A673 (cell line): ENCODE data around the gene STARD5. TPM values are rescaled to one million over a fixed set of nuclear protein-coding genes. Genes with fewer than 3 reads are reported as not detected.

Experiments used
- BruUV-seq: library from RNA; stranded (reverse); fragments of 400-500 nt; replicated peaks from 2 replicates; lab custom pipeline; 2021; lab: Mats Ljungman, UMichigan
- CTCF ChIA-PET: fragments of 300-600 bp; sonication (Branson Sonifier 250); formaldehyde crosslinking; loops from one replicate; lab custom pipeline; 2022; ENCODE audit warnings: antibody characterized with exemption; lab: Charles Lee
- POLR2A ChIA-PET: fragments of 300-600 bp; sonication (Branson Sonifier 250); formaldehyde crosslinking; loops from one replicate; lab custom pipeline; 2022; ENCODE audit warnings: antibody characterized with exemption; ENCODE audit not compliant: low non-redundant PET; lab: Charles Lee
- DNase-seq: peaks from one replicate; pipeline ENCODE4 v3.0.0-alpha.2; 2015; ENCODE audit warnings: low spot score
- H3K27ac ChIP-seq: fragments of 200-600 bp; sonication (generic); 2 replicates; pipeline ENCODE4 v1.5.1; 2016; ENCODE audit warnings: mixed run types, low read depth, mild to moderate bottlenecking, mixed read lengths, antibody characterized with exemption, low read length; ENCODE audit not compliant: poor library complexity, severe bottlenecking
- H3K27me3 ChIP-seq: fragments of 200-600 bp; sonication (generic); replicated peaks from 2 replicates; pipeline ENCODE4 v1.6.1; 2017; ENCODE audit warnings: mixed run types, low read depth, mild to moderate bottlenecking, mixed read lengths, antibody characterized with exemption, low read length; ENCODE audit not compliant: insufficient read depth, poor library complexity
- H3K36me3 ChIP-seq: fragments of 200-600 bp; sonication (generic); 2 replicates; pipeline ENCODE4 v1.6.1; 2016; ENCODE audit warnings: mixed run types, mild to moderate bottlenecking, mixed read lengths, antibody characterized with exemption, low read length; ENCODE audit not compliant: insufficient read depth, poor library complexity, severe bottlenecking
- H3K4me1 ChIP-seq: fragments of 200-600 bp; sonication (generic); 2 replicates; pipeline ENCODE4 v1.6.1; 2017; ENCODE audit warnings: mixed run types, mild to moderate bottlenecking, mixed read lengths, antibody characterized with exemption, low read length; ENCODE audit not compliant: insufficient read depth, poor library complexity, severe bottlenecking
- H3K4me3 ChIP-seq: fragments of 200-600 bp; sonication (generic); 2 replicates; pipeline ENCODE4 v1.5.1; 2016; ENCODE audit warnings: low read depth, mixed run types, mild to moderate bottlenecking, mixed read lengths, low read length; ENCODE audit not compliant: poor library complexity, severe bottlenecking
- H3K9me3 ChIP-seq: fragments of 200-600 bp; sonication (generic); 2 replicates; pipeline ENCODE4 v1.6.1; 2016; ENCODE audit warnings: mixed run types, low read depth, mild to moderate bottlenecking, mixed read lengths, antibody characterized with exemption, low read length; ENCODE audit not compliant: poor library complexity, severe bottlenecking
- EZH2 ChIP-seq: fragments of 200-600 bp; sonication (generic); IDR thresholded peaks from 2 replicates; pipeline ENCODE4 v1.6.1; 2017; ENCODE audit warnings: borderline replicate concordance, low read depth, mild to moderate bottlenecking, mixed read lengths, antibody characterized with exemption, low read length; ENCODE audit not compliant: poor library complexity, severe bottlenecking
- intact Hi-C: fragments of 100-400 bp; cut with micrococcal nuclease; formaldehyde crosslinking; loops from one replicate; pipeline ENCODE4 v1.10.0; 2022; ENCODE audit not compliant: unreplicated experiment
- total RNA-seq: library from RNA; stranded (reverse); gene quantifications from 2 replicates; pipeline ENCODE4 v1.2.3, GENCODE V29; 2021
- TF ChIP-seq, protein P1 (sequence below): fragments of 300-800, 200-600 bp; sonication (generic); conservative IDR thresholded peaks from 2 replicates; pipeline ENCODE4 v1.5.1; 2017; ENCODE audit warnings: low read depth, mild to moderate bottlenecking, antibody characterized with exemption, low read length, moderate library complexity, mixed read lengths

STARD5 gene
- total RNA-seq, 1 experiment from 2014 or later, result 0.54 TPM

DNA sequence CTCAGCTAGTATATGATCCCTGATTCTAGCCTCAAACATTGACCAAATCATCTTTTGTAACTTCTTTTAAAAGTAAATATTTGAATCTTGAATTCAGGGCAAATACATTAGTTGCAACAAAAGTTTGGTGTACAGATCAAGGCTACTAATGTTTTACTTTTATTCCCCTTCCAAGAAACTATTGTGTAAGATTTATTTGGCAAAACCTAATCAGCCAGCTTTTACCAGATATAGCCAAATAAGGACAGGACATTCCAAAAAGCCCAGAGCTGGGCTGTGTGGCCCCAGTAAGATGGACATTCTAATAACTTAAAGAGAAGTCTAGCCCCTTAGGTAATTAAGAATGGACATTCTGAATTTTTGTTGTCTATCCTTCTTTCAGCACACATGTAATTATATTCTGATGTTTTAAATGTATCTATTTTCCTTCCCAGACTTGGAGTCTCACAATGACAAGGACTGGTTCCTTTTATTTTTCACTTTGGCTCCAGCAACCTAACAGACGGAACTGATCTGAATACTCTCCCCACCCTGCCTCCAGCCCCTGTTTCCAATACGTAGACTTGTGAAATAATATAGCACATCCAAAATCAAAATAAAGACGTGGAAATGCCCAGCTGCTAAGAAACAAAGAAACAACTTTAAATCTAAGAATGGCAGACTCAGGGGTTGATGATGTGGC is 48.1 kb downstream of the STARD5 start:
- ChIA-PET POLR2A (no interaction called here), CTCF (interaction anchor here (0.6 to 1.9 kb wide), 7 partner anchors 8 to 125 kb away, joined by 3 to 17 read pairs (median 3); no protein-coding TSS in a partner anchor)
- Histone ChIP-seq H3K27me3 (no peaks in the 10 kb centered on the region), H3K27ac (no peak overlapping the region), H3K9me3 (peaks cover 6% of the 10 kb centered on the region), H3K4me1 (no peaks in the 10 kb centered on the region), H3K36me3 (no peaks in the 10 kb centered on the region), H3K4me3 (no peak overlapping the region)
- no peak for DNase-seq
- TF ChIP-seq, protein P1, sequence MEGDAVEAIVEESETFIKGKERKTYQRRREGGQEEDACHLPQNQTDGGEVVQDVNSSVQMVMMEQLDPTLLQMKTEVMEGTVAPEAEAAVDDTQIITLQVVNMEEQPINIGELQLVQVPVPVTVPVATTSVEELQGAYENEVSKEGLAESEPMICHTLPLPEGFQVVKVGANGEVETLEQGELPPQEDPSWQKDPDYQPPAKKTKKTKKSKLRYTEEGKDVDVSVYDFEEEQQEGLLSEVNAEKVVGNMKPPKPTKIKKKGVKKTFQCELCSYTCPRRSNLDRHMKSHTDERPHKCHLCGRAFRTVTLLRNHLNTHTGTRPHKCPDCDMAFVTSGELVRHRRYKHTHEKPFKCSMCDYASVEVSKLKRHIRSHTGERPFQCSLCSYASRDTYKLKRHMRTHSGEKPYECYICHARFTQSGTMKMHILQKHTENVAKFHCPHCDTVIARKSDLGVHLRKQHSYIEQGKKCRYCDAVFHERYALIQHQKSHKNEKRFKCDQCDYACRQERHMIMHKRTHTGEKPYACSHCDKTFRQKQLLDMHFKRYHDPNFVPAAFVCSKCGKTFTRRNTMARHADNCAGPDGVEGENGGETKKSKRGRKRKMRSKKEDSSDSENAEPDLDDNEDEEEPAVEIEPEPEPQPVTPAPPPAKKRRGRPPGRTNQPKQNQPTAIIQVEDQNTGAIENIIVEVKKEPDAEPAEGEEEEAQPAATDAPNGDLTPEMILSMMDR, result no peak
- BruUV-seq, result no TSS peak
- intact Hi-C loops, result loop anchor here (1.0 to 10.0 kb wide), 3 partner anchors 46 to 199 kb away; partner anchors contain the start of gene STARD5

GRCh38 chr15:81274931-81275707 is 48.8 kb downstream of the STARD5 start:
- BruUV-seq, result no TSS peak
- peaks cover 6% of the 10 kb centered on the region for H3K9me3 ChIP-seq
- TF ChIP-seq EZH2, result no peak
- TF ChIP-seq, protein P1, result peak; percentile 80
- no peak overlapping the region for H3K4me3 ChIP-seq
- H3K36me3 ChIP-seq, result no peaks in the 10 kb centered on the region
- DNase-seq, result peak; percentile 85
- H3K27me3 ChIP-seq, result no peaks in the 10 kb centered on the region
- no peak overlapping the region for H3K27ac ChIP-seq
- no peaks in the 10 kb centered on the region for H3K4me1 ChIP-seq
- ChIA-PET CTCF (interaction anchor here (0.6 to 1.9 kb wide), 8 partner anchors 9 to 126 kb away, joined by 3 to 17 read pairs (median 4); no protein-coding TSS in a partner anchor), POLR2A (no interaction called here)
- intact Hi-C loops, result loop anchor here (1.0 to 10.0 kb wide), 4 partner anchors 47 to 917 kb away; partner anchors contain the start of gene STARD5

- CTCF ChIA-PET, result interaction anchor here (1.4 to 1.9 kb wide), 3 partner anchors 8 to 126 kb away, joined by 4 to 17 read pairs (median 15); no protein-coding TSS in a partner anchor
- DNase-seq, result no peak
- Histone ChIP-seq H3K27ac (no peak overlapping the region), H3K36me3 (no peaks in the 10 kb centered on the region), H3K27me3 (no peaks in the 10 kb centered on the region), H3K4me3 (no peak overlapping the region), H3K4me1 (no peaks in the 10 kb centered on the region), H3K9me3 (peaks cover 6% of the 10 kb centered on the region)
- TF ChIP-seq, protein P1, result no peak
- TF ChIP-seq EZH2, result no peak
- BruUV-seq, result no TSS peak
- POLR2A ChIA-PET, result no interaction called here
- intact Hi-C loops, result loop anchor here (5.0 to 10.0 kb wide), 2 partner anchors 201 to 918 kb away; no protein-coding TSS in a partner anchor
These were observed 49.7 kb downstream of the STARD5 start for GRCh38 chr15:81274255-81274654.
